Thymus (tissue), 11 donors: Measurements from ENCODE around the gene RRM2. TPM values are rescaled to one million over a fixed set of nuclear protein-coding genes. Genes with fewer than 3 reads are reported as not detected.

Source experiments
- DNase-seq, 9 donors: peaks; one replicate each; pipeline ENCODE4 v3.0.0-alpha.2; 2013; ENCODE audit warnings: low spot score in 9 of 9, low read depth in 6 of 9, missing footprints in 1 of 9
- H3K27ac ChIP-seq, 2 donors: one replicate each; pipeline ENCODE4 v1.5.1; 2013; ENCODE audit warnings: control low read depth in 1 of 2, low read depth in 1 of 2, low read length in 1 of 2, mild to moderate bottlenecking in 1 of 2, moderate library complexity in 1 of 2
- H3K27me3 ChIP-seq, 2 donors: one replicate each; pipeline ENCODE4 v1.5.1; 2013; ENCODE audit warnings: low read length in 1 of 2; ENCODE audit not compliant: control insufficient read depth in 2 of 2, insufficient read depth in 1 of 2
- H3K36me3 ChIP-seq, 2 donors: one replicate each; pipeline ENCODE4 v1.5.1; 2013; ENCODE audit warnings: low read length in 1 of 2, mild to moderate bottlenecking in 1 of 2, moderate library complexity in 1 of 2; ENCODE audit not compliant: control insufficient read depth in 2 of 2, insufficient read depth in 2 of 2
- H3K4me1 ChIP-seq, 2 donors: one replicate each; pipeline ENCODE4 v1.5.1; 2013; ENCODE audit warnings: low read length in 2 of 2; ENCODE audit not compliant: control insufficient read depth in 2 of 2, insufficient read depth in 2 of 2
- H3K4me3 ChIP-seq, 2 donors: one replicate each; pipeline ENCODE4 v1.5.1; 2013; ENCODE audit warnings: low read length in 2 of 2, control low read depth in 1 of 2, mild to moderate bottlenecking in 1 of 2
- H3K9me3 ChIP-seq, 2 donors: one replicate each; pipeline ENCODE4 v1.5.1; 2013; ENCODE audit warnings: low read length in 1 of 2, mild to moderate bottlenecking in 1 of 2; ENCODE audit not compliant: control insufficient read depth in 2 of 2, insufficient read depth in 1 of 2
- WGBS: extraction: QIAGEN DNeasy Blood & Tissue Kit; methylation state at CpG from one replicate; pipeline ENCODE4 v1.1.7; 2013; 5-methylcytosine and 5-hydroxymethylcytosine counted together
- polyA plus RNA-seq: library from polyadenylated mRNA; stranded (reverse); fragments of 200-250 nt; gene quantifications from one replicate; pipeline ENCODE4 v1.2.3, GENCODE V29; 2013
- total RNA-seq: library from RNA; stranded (reverse); fragments of 120-200 nt; gene quantifications from one replicate; pipeline ENCODE4 v1.2.4, GENCODE V29; 2013
- donor health status: healthy.

Gene RRM2
- total and polyA plus RNA-seq, 2 donors: 4.2 to 79.0 TPM

GRCh38 chr2:10151462-10151861, 28.9 kb downstream of the RRM2 start:
- Histone ChIP-seq H3K4me3 (no peak overlapping the region), H3K9me3 (no peaks in the 10 kb centered on the region), H3K27ac (no peak overlapping the region), H3K36me3 (peaks cover 34 to 36% of the 10 kb centered on the region in 2 donors), H3K27me3 (no peaks in the 10 kb centered on the region), H3K4me1 (peaks cover 0 to 19% of the 10 kb centered on the region in 2 donors)
- WGBS: 97% methylated on average over 5 of the region's 5 CpGs
- DNase-seq: no peak

GRCh38 chr2:10157293-10157692, 34.8 kb downstream of the RRM2 start:
- Histone ChIP-seq H3K36me3 (peaks cover 45 to 58% of the 10 kb centered on the region in 2 donors), H3K4me3 (no peak overlapping the region), H3K27ac (no peak overlapping the region), H3K9me3 (no peaks in the 10 kb centered on the region), H3K4me1 (peaks cover 0 to 13% of the 10 kb centered on the region in 2 donors), H3K27me3 (no peaks in the 10 kb centered on the region)
- WGBS: 98% methylated on average over 4 of the region's 4 CpGs
- no peak for DNase-seq

- no peak overlapping the region for H3K27ac ChIP-seq
- H3K4me3 ChIP-seq: no peak overlapping the region
- peaks cover 0 to 14% of the 10 kb centered on the region in 2 donors for H3K4me1 ChIP-seq
- H3K36me3 ChIP-seq: peaks cover 39 to 66% of the 10 kb centered on the region in 2 donors
- no peak for DNase-seq
- no peaks in the 10 kb centered on the region for H3K9me3 ChIP-seq
- 98% methylated on average over 11 of the region's 11 CpGs for WGBS
- no peaks in the 10 kb centered on the region for H3K27me3 ChIP-seq
Observed at GRCh38 chr2:10158681-10159080, 36.1 kb downstream of the RRM2 start.

GRCh38 chr2:10159086-10159485, 36.5 kb downstream of the RRM2 start:
- WGBS: 98% methylated on average over 6 of the region's 6 CpGs
- no peak for DNase-seq
- Histone ChIP-seq H3K4me1 (peaks cover 0 to 18% of the 10 kb centered on the region in 2 donors), H3K27me3 (no peaks in the 10 kb centered on the region), H3K27ac (no peak overlapping the region), H3K9me3 (no peaks in the 10 kb centered on the region), H3K36me3 (peaks cover 39 to 67% of the 10 kb centered on the region in 2 donors), H3K4me3 (no peak overlapping the region)

- Histone ChIP-seq H3K9me3 (no peaks in the 10 kb centered on the region), H3K27ac (no peak overlapping the region), H3K36me3 (peaks cover 44 to 71% of the 10 kb centered on the region in 2 donors), H3K4me1 (peaks cover 0 to 21% of the 10 kb centered on the region in 2 donors), H3K27me3 (no peaks in the 10 kb centered on the region), H3K4me3 (no peak overlapping the region)
- DNase-seq: peak in 2 of 9 donors; percentile 28 to 43
- 86% methylated on average over 11 of the region's 11 CpGs for WGBS
Observed at GRCh38 chr2:10159581-10160131, 37.1 kb downstream of the RRM2 start.

- no peak for DNase-seq
- no peaks in the 10 kb centered on the region for H3K27me3 ChIP-seq
- H3K4me3 ChIP-seq: no peak overlapping the region
- 97% methylated on average over 13 of the region's 13 CpGs for WGBS
- H3K27ac ChIP-seq: no peak overlapping the region
- H3K36me3 ChIP-seq: peaks cover 46 to 71% of the 10 kb centered on the region in 2 donors
- no peaks in the 10 kb centered on the region for H3K9me3 ChIP-seq
- H3K4me1 ChIP-seq: peaks cover 0 to 21% of the 10 kb centered on the region in 2 donors
Observed at GRCh38 chr2:10160203-10160955, 37.8 kb downstream of the RRM2 start.

- Histone ChIP-seq H3K27ac (no peak overlapping the region), H3K4me3 (no peak overlapping the region), H3K27me3 (no peaks in the 10 kb centered on the region), H3K4me1 (peaks cover 0 to 28% of the 10 kb centered on the region in 2 donors), H3K36me3 (peaks cover 46 to 63% of the 10 kb centered on the region in 2 donors), H3K9me3 (no peaks in the 10 kb centered on the region)
- DNase-seq: no peak
- 98% methylated on average over 12 of the region's 12 CpGs for WGBS
Observed at GRCh38 chr2:10161206-10161931, 38.8 kb downstream of the RRM2 start.

- DNase-seq: no peak
- Histone ChIP-seq H3K36me3 (peaks cover 47 to 65% of the 10 kb centered on the region in 2 donors), H3K27ac (no peak overlapping the region), H3K4me3 (no peak overlapping the region), H3K27me3 (no peaks in the 10 kb centered on the region), H3K9me3 (no peaks in the 10 kb centered on the region), H3K4me1 (peaks cover 3 to 34% of the 10 kb centered on the region in 2 donors)
- 95% methylated on average over 22 of the region's 22 CpGs for WGBS
Observed at GRCh38 chr2:10161961-10162441, 39.5 kb downstream of the RRM2 start.
